Measurements from ENCODE around the gene KRTAP10-11.

DNA sequence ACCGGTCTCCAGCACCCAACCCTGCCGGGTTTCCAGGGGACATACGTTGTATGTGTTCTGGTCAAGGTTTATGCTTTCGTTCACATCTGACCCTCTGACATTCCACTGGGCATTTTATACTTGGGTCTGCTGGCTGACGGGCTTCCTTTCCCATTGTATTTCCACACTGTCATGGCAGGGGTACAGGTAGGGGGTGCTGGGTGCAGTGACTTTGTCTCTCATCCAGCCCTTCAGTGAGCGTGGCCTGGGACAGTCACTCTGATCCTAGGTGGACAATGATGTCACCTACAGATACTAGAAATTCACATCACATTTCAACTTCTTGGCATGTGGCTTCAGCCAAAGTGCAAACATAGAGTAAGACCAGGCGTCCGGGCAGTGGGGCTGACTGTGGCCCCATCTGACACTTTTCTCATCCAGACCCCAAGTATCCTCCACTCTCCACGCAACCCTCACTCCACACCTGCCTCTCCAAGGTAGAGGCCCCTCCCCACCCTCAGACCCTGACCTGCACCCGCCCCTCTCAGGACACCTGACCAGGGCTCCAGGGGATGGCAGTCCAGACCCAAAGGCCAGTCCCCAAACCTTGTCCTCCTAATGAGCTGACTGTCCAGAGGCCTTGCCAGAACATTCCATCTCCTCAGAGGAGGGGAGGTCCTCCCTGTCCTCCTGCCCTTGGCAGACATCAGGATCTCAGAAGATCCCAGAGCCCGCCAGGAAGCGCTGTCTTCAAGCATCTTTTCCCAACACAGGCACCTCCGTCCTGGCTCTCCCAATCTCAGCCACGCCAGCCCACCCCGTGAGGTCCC is 9.8 kb upstream of the KRTAP10-11 start:
- no peak for TF ChIP-seq CTCF (IDR thresholded peaks at IDR 0.05; ENCODE audit: control extremely low read depth in 1 of 3, insufficient read depth in 1 of 3, low read depth in 1 of 3, low read length in 3 of 3)
- no peak for TF ChIP-seq SUZ12 (IDR thresholded peaks at IDR 0.05; ENCODE audit: low read length)
- TF ChIP-seq MAX (IDR thresholded peaks at IDR 0.05) = no peak
- no peak for TF ChIP-seq JUN (IDR thresholded peaks at IDR 0.05; ENCODE audit: low read depth, low read length)
- no peak for TF ChIP-seq TAF1 (IDR thresholded peaks at IDR 0.05; ENCODE audit: low read depth, low read length)
- no peak for TF ChIP-seq CHD1 (IDR thresholded peaks at IDR 0.05; ENCODE audit: low read depth, low read length)
- no peak for TF ChIP-seq POLR2A (IDR thresholded peaks at IDR 0.05; ENCODE audit: control extremely low read depth in 1 of 2, low read depth in 2 of 2, low read length in 2 of 2)
- TF ChIP-seq BCL11A (IDR thresholded peaks at IDR 0.05; ENCODE audit: low read depth in 2 of 2, low read length in 2 of 2) = no peak
- TF ChIP-seq POLR2AphosphoS5 (IDR thresholded peaks at IDR 0.05; ENCODE audit: low read depth, low read length) = no peak
- no peak for TF ChIP-seq PHF8 (conservative IDR thresholded peaks at IDR 0.05; ENCODE audit: low read depth, low read length)
- TF ChIP-seq CEBPB (IDR thresholded peaks at IDR 0.05; ENCODE audit: low read depth, low read length) = no peak
- TF ChIP-seq EP300 (IDR thresholded peaks at IDR 0.05; ENCODE audit: borderline replicate concordance in 1 of 2, low read depth in 2 of 2, low read length in 2 of 2) = no peak
- no peak for TF ChIP-seq KDM1A (IDR thresholded peaks at IDR 0.05; ENCODE audit: borderline replicate concordance, low read length)
- no peak for TF ChIP-seq EZH2 (IDR thresholded peaks at IDR 0.05; ENCODE audit: low read depth, low read length, severe bottlenecking)
